H1 (cell line): Measurements from ENCODE around the gene CRB2. TPM values are rescaled to one million over a fixed set of nuclear protein-coding genes. Genes with fewer than 3 reads are reported as not detected.

Experiments used
- CHD2 ChIP-seq: IDR thresholded peaks from 2 replicates; pipeline ENCODE4 v1.6.1; 2012; ENCODE audit warnings: low read length, improper control_type of control experiment
- GABPA ChIP-seq: IDR thresholded peaks from 2 replicates; pipeline ENCODE4 v1.6.1; 2011; ENCODE audit warnings: mild to moderate bottlenecking, low read length, moderate library complexity, borderline replicate concordance; ENCODE audit not compliant: insufficient read depth
- KDM1A ChIP-seq: fragments of 200-600, 300-600 bp; sonication (generic); IDR thresholded peaks from 2 replicates; pipeline ENCODE4 v1.7.1; 2016; ENCODE audit warnings: mild to moderate bottlenecking, low read length, borderline replicate concordance
- KDM4A ChIP-seq: IDR thresholded peaks from one replicate; pipeline ENCODE4 v1.7.1; 2012; ENCODE audit warnings: low read depth, mild to moderate bottlenecking, moderate library complexity, low read length, inconsistent platforms; ENCODE audit not compliant: severe bottlenecking
- MAFK ChIP-seq: IDR thresholded peaks from 2 replicates; pipeline ENCODE4 v1.6.1; 2012; ENCODE audit warnings: low read depth, mild to moderate bottlenecking, improper control_type of control experiment, low read length
- NRF1 ChIP-seq: IDR thresholded peaks from 2 replicates; pipeline ENCODE4 v1.6.1; 2011; ENCODE audit warnings: mild to moderate bottlenecking, low read depth, low read length, improper control_type of control experiment
- SAP30 ChIP-seq: fragments of 300-600 bp; sonication (generic); IDR thresholded peaks from 2 replicates; pipeline ENCODE4 v1.7.1; 2012; ENCODE audit warnings: low read length, moderate library complexity, mild to moderate bottlenecking, inconsistent platforms; ENCODE audit not compliant: insufficient read depth, insufficient replicate concordance
- TCF12 ChIP-seq: IDR thresholded peaks from 2 replicates; pipeline ENCODE4 v1.6.1; 2011; ENCODE audit warnings: low read depth, mild to moderate bottlenecking, low read length
- TEAD4 ChIP-seq: IDR thresholded peaks from 2 replicates; pipeline ENCODE4 v1.6.1; 2012; ENCODE audit warnings: low read depth, low read length, inconsistent platforms, mixed read lengths
- polyA plus RNA-seq, 7 experiments: library from polyadenylated mRNA; depleted of rRNA in 3 of 7; stranded (reverse) in 5 of 7; unstranded in 2 of 7; fragments of >200 nt in 5 of 7; fragments of 200-250 nt in 2 of 7; gene quantifications; 1 replicate in 5 of 7; 2 replicates in 1 of 7; 4 replicates in 1 of 7; pipeline versions ENCODE4 v1.2.1 to v1.2.3, GENCODE V29; 2011 to 2013; ENCODE audit warnings: missing spikeins in 2 of 7, mixed read lengths in 2 of 7
- total RNA-seq: library from RNA; stranded (reverse); fragmentation: NEBNext Ultra II Directional; extraction: Animal tissue kit (Norgen Biotek cat#: 25700); gene quantifications from 2 replicates; pipeline ENCODE4 v1.2.1, GENCODE V29; 2021
- TF ChIP-seq, protein P1 (sequence below): fragments of 300-600 bp; sonication (generic); IDR thresholded peaks from 2 replicates; pipeline ENCODE4 v1.7.1; 2012; ENCODE audit warnings: low read length, moderate library complexity, mild to moderate bottlenecking, inconsistent platforms; ENCODE audit not compliant: insufficient replicate concordance
- TF ChIP-seq, protein P2 (sequence below): IDR thresholded peaks from 2 replicates; pipeline ENCODE4 v1.6.1; 2012; ENCODE audit warnings: inconsistent platforms

The CRB2 gene
- total and polyA plus RNA-seq, 2 of the 8 experiments (the other 6 are each of a cell fraction or from before 2014, with no cell fraction given): 4.0 to 8.4 TPM

DNA sequence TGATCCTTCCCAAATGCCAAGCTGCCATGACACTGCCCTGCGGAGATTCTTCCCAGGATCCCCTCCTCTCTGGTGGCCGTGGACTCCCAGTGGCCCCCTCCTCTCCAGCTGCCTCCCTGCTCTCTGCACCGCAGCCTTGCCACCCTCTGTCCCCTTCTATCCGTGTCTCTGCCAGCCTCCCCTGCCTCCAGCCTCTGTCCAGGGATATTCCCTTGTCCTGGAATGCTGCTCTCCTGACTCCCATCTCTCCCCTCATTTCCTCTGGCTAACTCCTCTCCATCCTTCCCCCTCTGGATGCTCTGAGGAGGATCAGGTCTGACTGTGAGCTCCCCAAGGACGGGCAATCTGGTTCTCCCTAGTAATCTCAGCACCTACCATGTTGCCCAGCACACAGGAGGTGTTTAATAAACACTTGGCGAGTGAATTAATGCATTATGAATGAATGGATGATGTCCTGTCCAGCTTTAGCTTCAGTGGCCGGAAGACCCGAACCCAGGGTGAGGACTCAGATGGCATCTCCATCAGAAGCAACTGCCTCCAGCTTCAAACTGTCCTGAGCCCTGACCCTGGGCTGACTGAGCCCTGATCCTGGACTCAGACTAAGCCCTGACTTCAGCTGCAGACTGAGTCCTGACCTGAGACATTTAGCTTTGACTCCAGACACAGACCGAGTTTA is 7.5 kb upstream of the CRB2 start (continued):
- TF ChIP-seq, protein P1, sequence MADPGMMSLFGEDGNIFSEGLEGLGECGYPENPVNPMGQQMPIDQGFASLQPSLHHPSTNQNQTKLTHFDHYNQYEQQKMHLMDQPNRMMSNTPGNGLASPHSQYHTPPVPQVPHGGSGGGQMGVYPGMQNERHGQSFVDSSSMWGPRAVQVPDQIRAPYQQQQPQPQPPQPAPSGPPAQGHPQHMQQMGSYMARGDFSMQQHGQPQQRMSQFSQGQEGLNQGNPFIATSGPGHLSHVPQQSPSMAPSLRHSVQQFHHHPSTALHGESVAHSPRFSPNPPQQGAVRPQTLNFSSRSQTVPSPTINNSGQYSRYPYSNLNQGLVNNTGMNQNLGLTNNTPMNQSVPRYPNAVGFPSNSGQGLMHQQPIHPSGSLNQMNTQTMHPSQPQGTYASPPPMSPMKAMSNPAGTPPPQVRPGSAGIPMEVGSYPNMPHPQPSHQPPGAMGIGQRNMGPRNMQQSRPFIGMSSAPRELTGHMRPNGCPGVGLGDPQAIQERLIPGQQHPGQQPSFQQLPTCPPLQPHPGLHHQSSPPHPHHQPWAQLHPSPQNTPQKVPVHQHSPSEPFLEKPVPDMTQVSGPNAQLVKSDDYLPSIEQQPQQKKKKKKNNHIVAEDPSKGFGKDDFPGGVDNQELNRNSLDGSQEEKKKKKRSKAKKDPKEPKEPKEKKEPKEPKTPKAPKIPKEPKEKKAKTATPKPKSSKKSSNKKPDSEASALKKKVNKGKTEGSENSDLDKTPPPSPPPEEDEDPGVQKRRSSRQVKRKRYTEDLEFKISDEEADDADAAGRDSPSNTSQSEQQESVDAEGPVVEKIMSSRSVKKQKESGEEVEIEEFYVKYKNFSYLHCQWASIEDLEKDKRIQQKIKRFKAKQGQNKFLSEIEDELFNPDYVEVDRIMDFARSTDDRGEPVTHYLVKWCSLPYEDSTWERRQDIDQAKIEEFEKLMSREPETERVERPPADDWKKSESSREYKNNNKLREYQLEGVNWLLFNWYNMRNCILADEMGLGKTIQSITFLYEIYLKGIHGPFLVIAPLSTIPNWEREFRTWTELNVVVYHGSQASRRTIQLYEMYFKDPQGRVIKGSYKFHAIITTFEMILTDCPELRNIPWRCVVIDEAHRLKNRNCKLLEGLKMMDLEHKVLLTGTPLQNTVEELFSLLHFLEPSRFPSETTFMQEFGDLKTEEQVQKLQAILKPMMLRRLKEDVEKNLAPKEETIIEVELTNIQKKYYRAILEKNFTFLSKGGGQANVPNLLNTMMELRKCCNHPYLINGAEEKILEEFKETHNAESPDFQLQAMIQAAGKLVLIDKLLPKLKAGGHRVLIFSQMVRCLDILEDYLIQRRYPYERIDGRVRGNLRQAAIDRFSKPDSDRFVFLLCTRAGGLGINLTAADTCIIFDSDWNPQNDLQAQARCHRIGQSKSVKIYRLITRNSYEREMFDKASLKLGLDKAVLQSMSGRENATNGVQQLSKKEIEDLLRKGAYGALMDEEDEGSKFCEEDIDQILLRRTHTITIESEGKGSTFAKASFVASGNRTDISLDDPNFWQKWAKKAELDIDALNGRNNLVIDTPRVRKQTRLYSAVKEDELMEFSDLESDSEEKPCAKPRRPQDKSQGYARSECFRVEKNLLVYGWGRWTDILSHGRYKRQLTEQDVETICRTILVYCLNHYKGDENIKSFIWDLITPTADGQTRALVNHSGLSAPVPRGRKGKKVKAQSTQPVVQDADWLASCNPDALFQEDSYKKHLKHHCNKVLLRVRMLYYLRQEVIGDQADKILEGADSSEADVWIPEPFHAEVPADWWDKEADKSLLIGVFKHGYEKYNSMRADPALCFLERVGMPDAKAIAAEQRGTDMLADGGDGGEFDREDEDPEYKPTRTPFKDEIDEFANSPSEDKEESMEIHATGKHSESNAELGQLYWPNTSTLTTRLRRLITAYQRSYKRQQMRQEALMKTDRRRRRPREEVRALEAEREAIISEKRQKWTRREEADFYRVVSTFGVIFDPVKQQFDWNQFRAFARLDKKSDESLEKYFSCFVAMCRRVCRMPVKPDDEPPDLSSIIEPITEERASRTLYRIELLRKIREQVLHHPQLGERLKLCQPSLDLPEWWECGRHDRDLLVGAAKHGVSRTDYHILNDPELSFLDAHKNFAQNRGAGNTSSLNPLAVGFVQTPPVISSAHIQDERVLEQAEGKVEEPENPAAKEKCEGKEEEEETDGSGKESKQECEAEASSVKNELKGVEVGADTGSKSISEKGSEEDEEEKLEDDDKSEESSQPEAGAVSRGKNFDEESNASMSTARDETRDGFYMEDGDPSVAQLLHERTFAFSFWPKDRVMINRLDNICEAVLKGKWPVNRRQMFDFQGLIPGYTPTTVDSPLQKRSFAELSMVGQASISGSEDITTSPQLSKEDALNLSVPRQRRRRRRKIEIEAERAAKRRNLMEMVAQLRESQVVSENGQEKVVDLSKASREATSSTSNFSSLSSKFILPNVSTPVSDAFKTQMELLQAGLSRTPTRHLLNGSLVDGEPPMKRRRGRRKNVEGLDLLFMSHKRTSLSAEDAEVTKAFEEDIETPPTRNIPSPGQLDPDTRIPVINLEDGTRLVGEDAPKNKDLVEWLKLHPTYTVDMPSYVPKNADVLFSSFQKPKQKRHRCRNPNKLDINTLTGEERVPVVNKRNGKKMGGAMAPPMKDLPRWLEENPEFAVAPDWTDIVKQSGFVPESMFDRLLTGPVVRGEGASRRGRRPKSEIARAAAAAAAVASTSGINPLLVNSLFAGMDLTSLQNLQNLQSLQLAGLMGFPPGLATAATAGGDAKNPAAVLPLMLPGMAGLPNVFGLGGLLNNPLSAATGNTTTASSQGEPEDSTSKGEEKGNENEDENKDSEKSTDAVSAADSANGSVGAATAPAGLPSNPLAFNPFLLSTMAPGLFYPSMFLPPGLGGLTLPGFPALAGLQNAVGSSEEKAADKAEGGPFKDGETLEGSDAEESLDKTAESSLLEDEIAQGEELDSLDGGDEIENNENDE: no peak
- no peak for TF ChIP-seq NRF1
- no peak for TF ChIP-seq TEAD4
- TF ChIP-seq MAFK: no peak
- no peak for TF ChIP-seq GABPA
- TF ChIP-seq, protein P2, sequence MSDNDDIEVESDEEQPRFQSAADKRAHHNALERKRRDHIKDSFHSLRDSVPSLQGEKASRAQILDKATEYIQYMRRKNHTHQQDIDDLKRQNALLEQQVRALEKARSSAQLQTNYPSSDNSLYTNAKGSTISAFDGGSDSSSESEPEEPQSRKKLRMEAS: no peak
- TF ChIP-seq KDM4A: no peak
- no peak for TF ChIP-seq TCF12
- no peak for TF ChIP-seq CHD2
- no peak for TF ChIP-seq SAP30
- no peak for TF ChIP-seq KDM1A
